NCI-H1092 treated with DMSO at 0.1 percent for 48 hours (cell line): Measurements from ENCODE around the gene SMARCE1.

Experiments used
- DNase-seq: peaks from one replicate; lab custom pipeline; 2025; lab: John Stamatoyannopoulos, UW

SMARCE1 gene

DNA sequence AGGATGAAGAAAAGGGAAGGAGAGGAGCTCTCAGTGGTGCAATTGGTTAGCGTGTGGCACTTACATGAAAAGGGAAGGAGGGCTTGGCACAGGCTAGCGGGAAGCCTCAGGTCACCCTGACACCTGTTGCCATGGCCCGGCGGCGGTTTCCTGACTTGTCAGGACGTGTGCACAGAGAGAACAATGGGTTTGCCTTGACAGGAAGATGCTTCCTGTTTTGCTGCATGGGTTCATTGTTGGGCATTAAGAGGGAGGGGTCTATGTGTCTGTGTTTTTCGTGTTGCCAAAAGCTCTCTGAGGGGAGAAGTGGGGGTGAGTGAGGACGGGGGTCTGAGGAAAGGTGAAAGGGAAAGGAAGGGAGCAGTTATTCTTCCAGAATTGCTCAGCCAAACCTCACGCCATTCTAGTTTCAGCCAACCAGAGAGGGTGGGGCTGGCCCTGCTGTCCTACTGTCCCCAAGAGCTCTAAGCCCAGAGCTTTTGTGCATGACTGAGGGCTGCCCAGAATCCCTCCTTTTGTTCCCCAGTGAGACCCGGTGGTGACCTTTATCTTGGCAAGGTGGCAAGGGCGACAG lies 65.2 kb downstream of the SMARCE1 start:
- DNase-seq, result peak; percentile 50

DNA sequence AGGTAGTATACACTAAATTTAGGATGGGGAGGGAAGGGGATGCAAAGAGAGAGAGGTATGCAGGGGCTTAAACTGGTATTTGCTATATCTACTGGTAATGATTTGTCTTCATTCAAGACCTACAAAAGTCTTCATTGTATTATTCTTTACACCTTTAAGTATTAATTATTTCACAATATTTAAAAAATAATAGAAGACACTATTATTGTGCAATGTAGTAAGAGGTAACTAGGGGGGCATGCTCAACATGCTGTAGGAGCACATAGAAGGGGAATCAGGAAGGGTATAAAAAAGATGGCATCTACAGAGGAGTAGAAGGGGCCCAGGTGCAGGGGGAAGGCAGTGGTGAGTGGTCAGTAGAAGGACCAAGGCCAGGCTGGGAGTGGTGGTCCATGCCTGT lies 67.5 kb downstream of the SMARCE1 start:
- DNase-seq, result no peak

DNA sequence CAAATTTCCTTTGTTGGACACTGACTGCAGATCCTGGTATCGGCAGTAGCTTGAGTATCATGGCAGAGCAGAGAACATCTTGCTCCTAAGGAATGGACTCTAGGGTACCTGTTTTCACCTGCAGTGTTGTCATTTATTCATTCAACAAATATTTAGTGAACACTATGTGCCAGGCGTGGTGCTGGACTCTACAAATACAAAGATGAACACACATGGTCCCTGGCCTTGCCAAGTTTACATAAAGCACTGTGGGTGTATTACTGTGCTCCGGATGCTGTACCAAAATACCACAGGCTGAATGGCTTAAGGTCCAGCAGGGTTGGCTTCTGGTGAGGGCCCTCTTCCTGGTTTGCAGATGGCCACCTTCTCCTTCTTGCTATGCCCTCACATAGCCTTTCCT lies 68.1 kb downstream of the SMARCE1 start:
- no peak for DNase-seq

DNA sequence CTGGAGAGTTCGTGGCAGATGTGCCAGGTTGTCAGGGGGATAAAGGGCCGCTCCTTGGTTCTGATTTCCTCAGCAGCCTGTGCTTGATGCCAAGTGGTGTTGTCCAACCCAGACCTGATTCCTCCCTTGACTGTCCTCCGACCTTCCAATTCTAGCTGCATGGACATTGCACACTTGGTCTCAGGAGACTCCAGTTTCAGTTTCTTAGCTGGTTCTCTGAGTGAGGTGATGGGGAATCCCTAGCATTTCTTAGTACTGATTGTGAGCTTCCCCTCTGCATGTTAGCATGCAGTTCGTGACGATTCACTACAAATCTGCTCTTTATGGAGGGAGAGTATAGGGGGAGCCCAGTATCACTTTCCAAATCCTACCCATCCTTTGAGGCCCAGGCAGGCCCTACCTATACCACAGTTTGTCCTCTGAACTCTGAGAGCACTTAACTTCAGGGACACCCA lies 70.0 kb downstream of the SMARCE1 start:
- DNase-seq, result no peak

DNA sequence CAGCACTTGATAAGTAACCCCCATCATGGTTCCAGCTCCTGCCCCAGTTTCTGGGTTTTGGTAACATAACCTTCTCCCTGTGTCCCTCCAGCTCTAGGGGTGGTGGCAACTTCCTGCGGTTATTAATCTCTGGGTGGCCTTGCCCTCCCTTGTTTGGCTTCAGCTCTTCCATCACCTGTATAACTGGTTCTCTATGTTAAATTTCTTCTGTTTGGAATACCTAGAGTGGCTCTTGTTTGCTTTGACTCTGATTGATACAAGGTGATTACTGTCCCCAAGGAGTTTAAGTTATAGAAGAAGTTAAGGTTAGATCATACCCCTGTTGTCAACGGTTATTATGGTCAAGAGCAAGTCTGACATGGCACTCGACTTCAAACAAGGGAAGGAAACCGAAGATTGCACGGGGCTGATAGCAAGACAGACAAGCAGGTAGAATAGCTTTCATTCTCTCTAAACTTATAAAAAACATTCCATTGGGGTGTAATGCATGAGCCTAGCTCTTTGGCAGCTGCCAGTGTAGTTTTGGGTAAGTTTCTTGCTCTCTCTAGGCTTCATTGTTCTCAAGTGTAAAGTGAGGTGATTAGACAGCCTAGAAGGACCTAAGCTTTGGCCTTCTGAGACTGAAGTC lies 71.4 kb downstream of the SMARCE1 start:
- DNase-seq, result no peak
